ENCODE measurements around the gene NDUFAF3.

NDUFAF3 gene

DNA sequence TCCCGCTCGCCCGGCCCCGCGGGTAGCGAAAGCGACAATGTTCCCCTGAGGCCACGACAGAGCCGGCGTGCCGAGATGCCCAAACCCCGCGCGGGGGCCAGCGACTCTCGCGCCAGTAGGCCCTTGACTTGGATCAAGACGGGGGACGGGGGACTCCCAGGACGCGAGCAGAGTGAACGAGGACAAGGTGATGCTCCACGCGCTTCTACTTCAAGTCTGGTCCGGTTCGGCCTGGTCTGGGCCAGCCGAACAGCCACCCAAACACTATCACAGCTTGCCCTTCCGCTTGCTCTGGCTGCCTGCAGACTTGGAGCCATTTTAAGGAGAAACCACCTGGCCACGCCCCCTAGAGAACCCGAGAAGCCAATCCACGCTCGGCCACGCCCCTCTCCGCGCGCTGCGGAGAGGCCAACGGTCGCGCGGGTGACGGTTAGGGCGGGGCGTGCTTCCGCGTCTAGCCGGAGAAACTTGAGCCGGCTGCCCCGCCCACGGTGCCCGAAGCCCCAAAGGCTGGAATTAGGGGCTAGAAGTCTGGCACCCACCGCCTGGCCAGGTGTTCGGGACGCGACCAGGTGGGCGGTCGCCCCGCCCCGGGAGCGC, 608 bp upstream of the NDUFAF3 start (continued):
- TF ChIP-seq, protein P1, sequence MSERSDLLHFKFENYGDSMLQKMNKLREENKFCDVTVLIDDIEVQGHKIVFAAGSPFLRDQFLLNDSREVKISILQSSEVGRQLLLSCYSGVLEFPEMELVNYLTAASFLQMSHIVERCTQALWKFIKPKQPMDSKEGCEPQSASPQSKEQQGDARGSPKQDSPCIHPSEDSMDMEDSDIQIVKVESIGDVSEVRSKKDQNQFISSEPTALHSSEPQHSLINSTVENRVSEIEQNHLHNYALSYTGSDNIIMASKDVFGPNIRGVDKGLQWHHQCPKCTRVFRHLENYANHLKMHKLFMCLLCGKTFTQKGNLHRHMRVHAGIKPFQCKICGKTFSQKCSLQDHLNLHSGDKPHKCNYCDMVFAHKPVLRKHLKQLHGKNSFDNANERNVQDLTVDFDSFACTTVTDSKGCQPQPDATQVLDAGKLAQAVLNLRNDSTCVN (tag by site-specific recombination; optimal IDR thresholded peaks at IDR 0.05), result peak; percentile 54
- TF ChIP-seq KLF7 (tag by site-specific recombination; IDR thresholded peaks at IDR 0.05; ENCODE audit: borderline replicate concordance) (no peak), PATZ1 (tag by site-specific recombination; IDR thresholded peaks at IDR 0.05) (peak; percentile 97; the same call in 1 of the 2 replicates), ZNF571 (tag by site-specific recombination; IDR thresholded peaks at IDR 0.05) (no peak), ZNF501 (tag by site-specific recombination; IDR thresholded peaks at IDR 0.05) (peak; percentile 70; the same call in 1 of the 2 replicates), ZNF747 (tag by site-specific recombination; IDR thresholded peaks at IDR 0.05) (no peak), ZFHX2 (tag by site-specific recombination; conservative IDR thresholded peaks at IDR 0.05) (peak; percentile 90), OVOL3 (tag by site-specific recombination; IDR thresholded peaks at IDR 0.05) (no peak), ZNF623 (tag by site-specific recombination; IDR thresholded peaks at IDR 0.05) (no peak), ZNF518A (tag by site-specific recombination; conservative IDR thresholded peaks at IDR 0.05; ENCODE audit: low read depth) (no peak), ZIC2 (tag by site-specific recombination; IDR thresholded peaks at IDR 0.05) (peak; percentile 58), OSR2 (tag by site-specific recombination; IDR thresholded peaks at IDR 0.05) (no peak), ZNF146 (tag by site-specific recombination; IDR thresholded peaks at IDR 0.05) (peak; percentile 27; the same call in 1 of the 2 replicates), ZNF626 (tag by site-specific recombination; IDR thresholded peaks at IDR 0.05) (no peak), ZNF211 (tag by site-specific recombination; IDR thresholded peaks at IDR 0.05; ENCODE audit: low read depth) (no peak), ZBTB20 (tag by site-specific recombination; IDR thresholded peaks at IDR 0.05) (no peak), SP3 (tag by site-specific recombination; IDR thresholded peaks at IDR 0.05) (peak; percentile 90), KLF16 (tag by site-specific recombination; IDR thresholded peaks at IDR 0.05) (0 out of 2 replicates have a peak, but pooled peaks have one; percentile 26), SP2 (tag by site-specific recombination; IDR thresholded peaks at IDR 0.05) (peak; percentile 78), ZNF488 (tag by site-specific recombination; IDR thresholded peaks at IDR 0.05) (no peak), HOXC10 (CRISPR knock-in tag; IDR thresholded peaks at IDR 0.05) (no peak), ZNF10 (tag by site-specific recombination; IDR thresholded peaks at IDR 0.05) (no peak), ZNF155 (tag by site-specific recombination; IDR thresholded peaks at IDR 0.05) (no peak), ZNF266 (tag by site-specific recombination; IDR thresholded peaks at IDR 0.05; ENCODE audit: low read depth) (no peak)
- TF ChIP-seq, protein P2, sequence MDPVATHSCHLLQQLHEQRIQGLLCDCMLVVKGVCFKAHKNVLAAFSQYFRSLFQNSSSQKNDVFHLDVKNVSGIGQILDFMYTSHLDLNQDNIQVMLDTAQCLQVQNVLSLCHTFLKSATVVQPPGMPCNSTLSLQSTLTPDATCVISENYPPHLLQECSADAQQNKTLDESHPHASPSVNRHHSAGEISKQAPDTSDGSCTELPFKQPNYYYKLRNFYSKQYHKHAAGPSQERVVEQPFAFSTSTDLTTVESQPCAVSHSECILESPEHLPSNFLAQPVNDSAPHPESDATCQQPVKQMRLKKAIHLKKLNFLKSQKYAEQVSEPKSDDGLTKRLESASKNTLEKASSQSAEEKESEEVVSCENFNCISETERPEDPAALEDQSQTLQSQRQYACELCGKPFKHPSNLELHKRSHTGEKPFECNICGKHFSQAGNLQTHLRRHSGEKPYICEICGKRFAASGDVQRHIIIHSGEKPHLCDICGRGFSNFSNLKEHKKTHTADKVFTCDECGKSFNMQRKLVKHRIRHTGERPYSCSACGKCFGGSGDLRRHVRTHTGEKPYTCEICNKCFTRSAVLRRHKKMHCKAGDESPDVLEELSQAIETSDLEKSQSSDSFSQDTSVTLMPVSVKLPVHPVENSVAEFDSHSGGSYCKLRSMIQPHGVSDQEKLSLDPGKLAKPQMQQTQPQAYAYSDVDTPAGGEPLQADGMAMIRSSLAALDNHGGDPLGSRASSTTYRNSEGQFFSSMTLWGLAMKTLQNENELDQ (tag by site-specific recombination; IDR thresholded peaks at IDR 0.05; ENCODE audit: low read depth), result no peak
- TF ChIP-seq, protein P3, sequence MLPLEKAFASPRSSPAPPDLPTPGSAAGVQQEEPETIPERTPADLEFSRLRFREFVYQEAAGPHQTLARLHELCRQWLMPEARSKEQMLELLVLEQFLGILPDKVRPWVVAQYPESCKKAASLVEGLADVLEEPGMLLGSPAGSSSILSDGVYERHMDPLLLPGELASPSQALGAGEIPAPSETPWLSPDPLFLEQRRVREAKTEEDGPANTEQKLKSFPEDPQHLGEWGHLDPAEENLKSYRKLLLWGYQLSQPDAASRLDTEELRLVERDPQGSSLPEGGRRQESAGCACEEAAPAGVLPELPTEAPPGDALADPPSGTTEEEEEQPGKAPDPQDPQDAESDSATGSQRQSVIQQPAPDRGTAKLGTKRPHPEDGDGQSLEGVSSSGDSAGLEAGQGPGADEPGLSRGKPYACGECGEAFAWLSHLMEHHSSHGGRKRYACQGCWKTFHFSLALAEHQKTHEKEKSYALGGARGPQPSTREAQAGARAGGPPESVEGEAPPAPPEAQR (tag by site-specific recombination; IDR thresholded peaks at IDR 0.05), result no peak
